ENCODE data around the gene CBY3.

- TF ChIP-seq FOSL2 (IDR thresholded peaks at IDR 0.05) = no peak
- no peak for TF ChIP-seq FOSL2 (CRISPR knock-in tag; IDR thresholded peaks at IDR 0.05)
- TF ChIP-seq MYC (IDR thresholded peaks at IDR 0.05; ENCODE audit: borderline replicate concordance, low read length) = no peak
- TF ChIP-seq CTCF (IDR thresholded peaks at IDR 0.05) = no peak
- no peak for TF ChIP-seq REST (IDR thresholded peaks at IDR 0.05)
- no peak for TF ChIP-seq HEYL (CRISPR knock-in tag; IDR thresholded peaks at IDR 0.05)
- TF ChIP-seq POLR2A (IDR thresholded peaks at IDR 0.05; ENCODE audit: low read length) = no peak
- TF ChIP-seq ZFP36 (IDR thresholded peaks at IDR 0.05; ENCODE audit: borderline replicate concordance, partially characterized antibody) = no peak
- no peak for TF ChIP-seq RCOR1 (IDR thresholded peaks at IDR 0.05; ENCODE audit: low read depth, low read length)
- TF ChIP-seq CEBPB (IDR thresholded peaks at IDR 0.05) = no peak
- no peak for TF ChIP-seq MAX (IDR thresholded peaks at IDR 0.05)
- no peak for TF ChIP-seq ZSCAN20 (CRISPR knock-in tag; IDR thresholded peaks at IDR 0.05)
Observed at GRCh38 chr5:179680780-179681401, at the start of gene CBY3.
